HFF-Myc (cell line): ENCODE data around the gene TSPAN3.

ENCODE experiments used
- DNase-seq: peaks from one replicate; pipeline ENCODE4 v3.0.0-alpha.2; 2011; ENCODE audit warnings: low read depth; ENCODE audit errors: extremely low read depth
- H3K4me3 ChIP-seq: replicated peaks from 2 replicates; pipeline ENCODE4 v1.5.1; 2011; ENCODE audit warnings: low read depth, mild to moderate bottlenecking, control low read depth, low read length
- CTCF ChIP-seq: IDR thresholded peaks from 2 replicates; pipeline ENCODE4 v1.5.1; 2012; ENCODE audit warnings: mild to moderate bottlenecking, low read depth, low read length, control low read depth; ENCODE audit errors: missing control alignments

The TSPAN3 gene

GRCh38 chr15:77039217-77039533, 31.7 kb downstream of the TSPAN3 start:
- no peak for TF ChIP-seq CTCF
- no peak for DNase-seq
- H3K4me3 ChIP-seq: no peak overlapping the region

- H3K4me3 ChIP-seq: no peak overlapping the region
- DNase-seq: no peak
- TF ChIP-seq CTCF: no peak
Measured at GRCh38 chr15:77038312-77039216, 32.3 kb downstream of the TSPAN3 start.

- DNase-seq: no peak
- no peak for TF ChIP-seq CTCF
- H3K4me3 ChIP-seq: no peak overlapping the region
Measured at GRCh38 chr15:77037388-77038209, 33.3 kb downstream of the TSPAN3 start.

- no peak for DNase-seq
- TF ChIP-seq CTCF: no peak
- no peak overlapping the region for H3K4me3 ChIP-seq
Measured at GRCh38 chr15:77036537-77037387, 34.1 kb downstream of the TSPAN3 start.

GRCh38 chr15:77035999-77036471, 34.9 kb downstream of the TSPAN3 start:
- no peak overlapping the region for H3K4me3 ChIP-seq
- DNase-seq: no peak
- TF ChIP-seq CTCF: no peak

- DNase-seq: no peak
- H3K4me3 ChIP-seq: no peak overlapping the region
- TF ChIP-seq CTCF: no peak
Measured at GRCh38 chr15:77035584-77035983, 35.3 kb downstream of the TSPAN3 start.
